ENCODE data around the gene ARF1. TPM values are rescaled to one million over a fixed set of nuclear protein-coding genes. Genes with fewer than 3 reads are reported as not detected.

ARF1 gene
- total and polyA plus RNA-seq, 2 experiments from 2014 or later, result 250 to 609 TPM

DNA sequence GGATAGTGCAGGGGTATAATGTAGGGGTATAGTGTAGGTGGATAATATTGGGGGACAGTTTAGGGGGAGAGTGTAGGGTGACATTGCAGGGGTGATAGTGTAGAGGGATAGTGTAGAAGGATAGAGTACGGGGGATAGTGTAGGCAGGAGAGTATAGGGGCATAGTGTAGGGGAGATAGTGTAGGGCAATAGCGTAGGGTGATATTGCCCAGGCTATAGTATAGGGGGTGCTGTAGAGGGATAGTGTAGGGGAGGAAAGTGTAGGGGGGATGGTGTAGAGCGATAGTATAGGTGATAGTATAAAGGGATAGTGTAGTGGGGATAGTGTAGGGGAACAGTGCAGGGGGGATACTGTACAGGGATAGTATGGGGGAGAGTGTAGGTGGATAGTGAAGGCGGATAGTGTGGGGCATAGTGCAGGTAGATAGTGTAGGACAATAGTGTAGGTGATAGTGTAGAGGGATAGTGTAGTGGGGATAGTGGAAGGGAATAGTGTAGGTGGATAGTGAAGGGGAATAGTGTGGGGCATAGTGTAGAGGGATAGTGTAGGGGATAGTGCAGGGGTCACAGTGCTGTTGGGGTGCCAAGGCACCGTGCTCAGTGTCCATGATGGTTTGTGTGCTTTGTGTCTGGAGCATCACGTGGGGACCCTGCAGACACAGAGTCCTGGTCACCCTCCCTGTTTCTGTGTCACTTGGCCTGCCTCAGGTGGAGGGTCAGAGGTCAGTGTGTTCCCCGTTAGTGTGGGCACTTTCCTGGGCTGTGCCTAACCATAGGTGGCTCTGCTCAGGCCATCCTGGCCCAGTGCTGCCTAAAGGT, 10.5 kb upstream of the ARF1 start:
- Histone ChIP-seq H3K4me3 (no peak overlapping the region), H3K27me3 (peaks cover 16% of the 10 kb centered on the region)

GRCh38 chr1:228072658-228073043, 9.9 kb upstream of the ARF1 start:
- peaks cover 11% of the 10 kb centered on the region for H3K27me3 ChIP-seq
- H2AFZ ChIP-seq, result no peak overlapping the region
- TF ChIP-seq, protein P1, sequence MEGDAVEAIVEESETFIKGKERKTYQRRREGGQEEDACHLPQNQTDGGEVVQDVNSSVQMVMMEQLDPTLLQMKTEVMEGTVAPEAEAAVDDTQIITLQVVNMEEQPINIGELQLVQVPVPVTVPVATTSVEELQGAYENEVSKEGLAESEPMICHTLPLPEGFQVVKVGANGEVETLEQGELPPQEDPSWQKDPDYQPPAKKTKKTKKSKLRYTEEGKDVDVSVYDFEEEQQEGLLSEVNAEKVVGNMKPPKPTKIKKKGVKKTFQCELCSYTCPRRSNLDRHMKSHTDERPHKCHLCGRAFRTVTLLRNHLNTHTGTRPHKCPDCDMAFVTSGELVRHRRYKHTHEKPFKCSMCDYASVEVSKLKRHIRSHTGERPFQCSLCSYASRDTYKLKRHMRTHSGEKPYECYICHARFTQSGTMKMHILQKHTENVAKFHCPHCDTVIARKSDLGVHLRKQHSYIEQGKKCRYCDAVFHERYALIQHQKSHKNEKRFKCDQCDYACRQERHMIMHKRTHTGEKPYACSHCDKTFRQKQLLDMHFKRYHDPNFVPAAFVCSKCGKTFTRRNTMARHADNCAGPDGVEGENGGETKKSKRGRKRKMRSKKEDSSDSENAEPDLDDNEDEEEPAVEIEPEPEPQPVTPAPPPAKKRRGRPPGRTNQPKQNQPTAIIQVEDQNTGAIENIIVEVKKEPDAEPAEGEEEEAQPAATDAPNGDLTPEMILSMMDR (IDR thresholded peaks at IDR 0.05; ENCODE audit: poor library complexity), result no peak
- no peak for TF ChIP-seq EZH2phosphoT487 (IDR thresholded peaks at IDR 0.05; ENCODE audit: low read depth, severe bottlenecking, unreplicated experiment)
- TF ChIP-seq EZH2 (IDR thresholded peaks at IDR 0.05; ENCODE audit: borderline replicate concordance), result no peak
- no peaks in the 10 kb centered on the region for H3K4me1 ChIP-seq (ENCODE audit: insufficient read depth)
- no peaks in the 10 kb centered on the region for H3K9me2 ChIP-seq (replicated peaks; ENCODE audit: insufficient read depth)
- 83% methylated on average over 5 of the region's 5 CpGs for WGBS (ENCODE audit: low lambda C conversion rate, missing lambda C conversion rate)
- H3K4me2 ChIP-seq, result no peak overlapping the region
- H3K36me3 ChIP-seq (replicated peaks; ENCODE audit: insufficient read depth, low read depth), result no peaks in the 10 kb centered on the region
- H4K20me1 ChIP-seq (ENCODE audit: insufficient read depth, poor library complexity, severe bottlenecking), result no peaks in the 10 kb centered on the region
- H3K9me3 ChIP-seq (ENCODE audit: low read depth), result no peaks in the 10 kb centered on the region
- no peak overlapping the region for H3K27ac ChIP-seq
- H3K79me2 ChIP-seq, result no peaks in the 10 kb centered on the region
- no peak overlapping the region for H3K4me3 ChIP-seq
- DNase-seq (ENCODE audit: low spot score), result no peak

More for the DNA sequence above, 10.5 kb upstream of the ARF1 start:
- Histone ChIP-seq H3K9me2 (replicated peaks; ENCODE audit: insufficient read depth) (no peaks in the 10 kb centered on the region), H4K20me1 (ENCODE audit: insufficient read depth, poor library complexity, severe bottlenecking) (no peaks in the 10 kb centered on the region), H3K36me3 (replicated peaks; ENCODE audit: insufficient read depth, low read depth) (no peaks in the 10 kb centered on the region), H2AFZ (no peak overlapping the region), H3K79me2 (no peaks in the 10 kb centered on the region), H3K27ac (no peak overlapping the region), H3K9me3 (ENCODE audit: low read depth) (no peaks in the 10 kb centered on the region), H3K4me1 (ENCODE audit: insufficient read depth) (no peaks in the 10 kb centered on the region), H3K4me2 (no peak overlapping the region)
- WGBS (ENCODE audit: low lambda C conversion rate, missing lambda C conversion rate), result 69% methylated on average over 7 of the region's 7 CpGs
- TF ChIP-seq, protein P1 (IDR thresholded peaks at IDR 0.05; ENCODE audit: poor library complexity), result no peak
- TF ChIP-seq EZH2 (IDR thresholded peaks at IDR 0.05; ENCODE audit: borderline replicate concordance) (no peak), EZH2phosphoT487 (IDR thresholded peaks at IDR 0.05; ENCODE audit: low read depth, severe bottlenecking, unreplicated experiment) (no peak)
- no peak for DNase-seq (ENCODE audit: low spot score)

DNA sequence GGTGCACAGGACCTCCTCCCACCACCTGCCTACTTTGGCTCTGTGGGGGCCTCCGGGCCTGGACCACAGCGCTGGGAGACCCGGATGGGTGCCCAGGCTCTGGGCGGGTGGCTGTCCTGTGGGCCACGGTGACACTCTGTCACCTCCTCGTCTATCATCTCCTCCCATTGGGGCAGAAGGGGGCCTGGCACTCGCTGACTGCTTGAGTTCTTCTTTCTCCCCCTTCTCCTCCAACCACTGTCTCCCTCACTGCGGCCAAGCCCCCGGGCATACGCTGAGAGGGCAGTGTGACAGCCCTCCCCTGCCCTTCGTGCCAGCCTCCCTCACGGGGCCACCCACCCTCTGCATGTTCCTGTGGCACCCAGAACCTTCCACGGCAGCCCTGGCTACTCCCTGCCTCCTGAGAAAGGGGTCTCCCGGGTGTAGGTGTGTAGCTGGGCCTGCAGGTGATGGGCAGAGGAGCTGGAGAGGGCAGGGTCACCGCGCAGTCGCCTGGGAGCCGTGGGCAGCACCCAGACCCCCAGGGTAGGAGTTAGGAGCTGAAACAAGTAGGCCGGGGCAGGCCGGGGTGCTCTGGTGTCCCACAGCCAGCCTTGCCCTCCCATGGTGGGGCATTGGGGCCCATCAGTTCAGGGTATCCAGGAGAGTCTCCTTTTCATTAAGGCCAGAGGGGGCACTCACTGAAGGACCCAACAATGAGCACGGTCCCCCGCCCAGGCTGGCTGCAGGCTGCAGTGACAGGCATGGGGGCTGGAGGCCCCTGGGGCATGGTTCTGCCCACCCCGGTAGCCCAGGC, 9.2 kb upstream of the ARF1 start:
- TF ChIP-seq EZH2 (IDR thresholded peaks at IDR 0.05; ENCODE audit: borderline replicate concordance) (no peak), EZH2phosphoT487 (IDR thresholded peaks at IDR 0.05; ENCODE audit: low read depth, severe bottlenecking, unreplicated experiment) (no peak)
- TF ChIP-seq, protein P1 (IDR thresholded peaks at IDR 0.05; ENCODE audit: poor library complexity), result no peak
- H3K27me3 ChIP-seq, result peaks cover 11% of the 10 kb centered on the region
- WGBS (ENCODE audit: low lambda C conversion rate, missing lambda C conversion rate), result 81% methylated on average over 23 of the region's 23 CpGs

More for the DNA sequence above, 9.2 kb upstream of the ARF1 start:
- Histone ChIP-seq H2AFZ (no peak overlapping the region), H3K4me1 (ENCODE audit: insufficient read depth) (no peaks in the 10 kb centered on the region), H3K27ac (no peak overlapping the region), H3K36me3 (replicated peaks; ENCODE audit: insufficient read depth, low read depth) (no peaks in the 10 kb centered on the region), H4K20me1 (ENCODE audit: insufficient read depth, poor library complexity, severe bottlenecking) (no peaks in the 10 kb centered on the region), H3K4me2 (no peak overlapping the region), H3K9me2 (replicated peaks; ENCODE audit: insufficient read depth) (no peaks in the 10 kb centered on the region), H3K79me2 (no peaks in the 10 kb centered on the region), H3K4me3 (no peak overlapping the region), H3K9me3 (ENCODE audit: low read depth) (no peaks in the 10 kb centered on the region)
- no peak for DNase-seq (ENCODE audit: low spot score)
